Measurements from ENCODE around the gene STRN4. TPM values are rescaled to one million over a fixed set of nuclear protein-coding genes. Genes with fewer than 3 reads are reported as not detected.
A peak's percentile ranks its signal among the peaks of the same experiment; 100 is the strongest.

Gene STRN4
- polyA plus RNA-seq, 1 of the 3 experiments (the other 2 are of a cell fraction) = 92.8 TPM

DNA sequence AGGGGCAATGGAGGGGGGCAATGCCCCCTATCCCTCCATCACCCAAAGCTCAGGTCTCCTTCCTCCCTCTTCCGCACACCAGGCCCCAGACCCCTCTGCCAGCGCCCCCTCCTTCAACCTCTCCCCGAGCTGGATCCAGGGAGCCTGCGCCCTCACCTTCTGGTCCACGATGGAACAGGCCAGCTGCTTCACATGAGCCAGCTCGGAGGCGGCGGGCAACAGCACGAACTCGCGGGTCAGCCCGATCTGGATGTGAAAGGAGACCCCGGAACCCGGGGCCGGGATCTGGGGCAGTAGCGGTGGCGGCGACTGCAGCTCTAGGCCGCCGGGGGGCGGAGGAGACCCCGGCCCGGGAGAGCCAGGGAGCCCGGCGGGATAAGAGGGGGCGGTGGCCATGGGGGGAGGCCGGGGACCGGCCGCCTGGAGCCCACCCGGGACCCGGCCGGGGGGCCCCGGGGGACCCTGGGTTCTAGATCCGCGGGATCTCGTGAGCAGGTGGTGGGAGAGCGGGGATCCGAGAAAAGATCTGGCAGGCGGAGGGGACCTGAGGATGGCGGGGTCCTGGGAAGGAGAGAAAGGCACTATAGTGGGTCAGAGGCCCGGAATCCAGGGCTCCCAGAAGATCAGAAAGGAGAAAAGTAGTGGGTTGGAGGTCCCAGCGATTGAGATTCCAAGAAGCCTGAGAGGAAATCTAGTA, 30.1 kb downstream of the STRN4 start:
- ChIA-PET POLR2A (interaction anchor here (0.8 to 1.2 kb wide), 3 partner anchors 29 to 104 kb away, joined by 3 to 4 read pairs (median 3); no protein-coding TSS in a partner anchor), CTCF (interaction anchor here (0.7 to 8.4 kb wide), 8 partner anchors 12 to 125 kb away, joined by 3 to 58 read pairs (median 9); no protein-coding TSS in a partner anchor)
- Histone ChIP-seq H3K4me2 (peak overlapping the region; percentile 91), H3K9ac (peak overlapping the region; percentile 88), H3K27me3 (ENCODE audit: insufficient read depth) (no peaks in the 10 kb centered on the region), H3K27ac (ENCODE audit: low read depth in 2 of 2, low read length in 1 of 2) (peak overlapping the region; percentile 79 to 91), H3K9me2 (no peaks in the 10 kb centered on the region), H3K4me3 (ENCODE audit: low read depth in 2 of 2, low read length in 1 of 2) (peak overlapping the region; percentile 85 to 88), H3K79me2 (ENCODE audit: insufficient read depth) (peaks cover 48% of the 10 kb centered on the region), H3K9me3 (no peaks in the 10 kb centered on the region), H3K4me1 (ENCODE audit: control insufficient read depth in 1 of 2, insufficient read depth in 2 of 2, low read depth in 1 of 2, low read length in 1 of 2) (peaks cover 0 to 19% of the 10 kb centered on the region in 2 experiments; a peak in 2 of 4 replicates), H4K20me1 (ENCODE audit: insufficient read depth) (no peaks in the 10 kb centered on the region), H2AFZ (ENCODE audit: low read depth) (peak overlapping the region; percentile 51; the same call in 1 of the 2 replicates), H3K36me3 (replicated peaks in 1 of 2; ENCODE audit: control insufficient read depth in 1 of 2, insufficient read depth in 2 of 2, low read length in 1 of 2) (peaks cover 0 to 24% of the 10 kb centered on the region in 2 experiments), H3F3A (replicated peaks; ENCODE audit: insufficient read depth) (peaks cover 22% of the 10 kb centered on the region)
- TF ChIP-seq MXI1 (IDR thresholded peaks at IDR 0.05; ENCODE audit: low read depth, low read length) (0 out of 2 replicates have a peak, but pooled peaks have one; percentile 33), GATA2 (CRISPR knock-in tag; IDR thresholded peaks at IDR 0.05) (no peak), FOXM1 (IDR thresholded peaks at IDR 0.05; ENCODE audit: low read depth) (no peak), EZH2phosphoT487 (IDR thresholded peaks at IDR 0.05; ENCODE audit: borderline replicate concordance, low read depth) (no peak), RFX5 (IDR thresholded peaks at IDR 0.05; ENCODE audit: low read length) (no peak), TEAD4 (IDR thresholded peaks at IDR 0.05; ENCODE audit: borderline replicate concordance, insufficient read depth) (no peak), FOSL2 (IDR thresholded peaks at IDR 0.05; ENCODE audit: borderline replicate concordance, low read depth) (no peak), FOXJ3 (CRISPR knock-in tag; IDR thresholded peaks at IDR 0.05) (no peak), NRF1 (IDR thresholded peaks at IDR 0.05; ENCODE audit: low read depth, low read length) (no peak)
- TF ChIP-seq, protein P1, sequence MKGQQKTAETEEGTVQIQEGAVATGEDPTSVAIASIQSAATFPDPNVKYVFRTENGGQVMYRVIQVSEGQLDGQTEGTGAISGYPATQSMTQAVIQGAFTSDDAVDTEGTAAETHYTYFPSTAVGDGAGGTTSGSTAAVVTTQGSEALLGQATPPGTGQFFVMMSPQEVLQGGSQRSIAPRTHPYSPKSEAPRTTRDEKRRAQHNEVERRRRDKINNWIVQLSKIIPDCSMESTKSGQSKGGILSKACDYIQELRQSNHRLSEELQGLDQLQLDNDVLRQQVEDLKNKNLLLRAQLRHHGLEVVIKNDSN (IDR thresholded peaks at IDR 0.05; ENCODE audit: borderline replicate concordance, low read depth) = no peak
- TF ChIP-seq, protein P2, sequence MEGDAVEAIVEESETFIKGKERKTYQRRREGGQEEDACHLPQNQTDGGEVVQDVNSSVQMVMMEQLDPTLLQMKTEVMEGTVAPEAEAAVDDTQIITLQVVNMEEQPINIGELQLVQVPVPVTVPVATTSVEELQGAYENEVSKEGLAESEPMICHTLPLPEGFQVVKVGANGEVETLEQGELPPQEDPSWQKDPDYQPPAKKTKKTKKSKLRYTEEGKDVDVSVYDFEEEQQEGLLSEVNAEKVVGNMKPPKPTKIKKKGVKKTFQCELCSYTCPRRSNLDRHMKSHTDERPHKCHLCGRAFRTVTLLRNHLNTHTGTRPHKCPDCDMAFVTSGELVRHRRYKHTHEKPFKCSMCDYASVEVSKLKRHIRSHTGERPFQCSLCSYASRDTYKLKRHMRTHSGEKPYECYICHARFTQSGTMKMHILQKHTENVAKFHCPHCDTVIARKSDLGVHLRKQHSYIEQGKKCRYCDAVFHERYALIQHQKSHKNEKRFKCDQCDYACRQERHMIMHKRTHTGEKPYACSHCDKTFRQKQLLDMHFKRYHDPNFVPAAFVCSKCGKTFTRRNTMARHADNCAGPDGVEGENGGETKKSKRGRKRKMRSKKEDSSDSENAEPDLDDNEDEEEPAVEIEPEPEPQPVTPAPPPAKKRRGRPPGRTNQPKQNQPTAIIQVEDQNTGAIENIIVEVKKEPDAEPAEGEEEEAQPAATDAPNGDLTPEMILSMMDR (IDR thresholded peaks at IDR 0.05) = peak; percentile 22; the same call in 1 of the 2 replicates
- 3% methylated on average over 29 of the region's 42 CpGs for WGBS (ENCODE audit: low lambda C conversion rate)
- DNase-seq = peak; percentile 82

DNA sequence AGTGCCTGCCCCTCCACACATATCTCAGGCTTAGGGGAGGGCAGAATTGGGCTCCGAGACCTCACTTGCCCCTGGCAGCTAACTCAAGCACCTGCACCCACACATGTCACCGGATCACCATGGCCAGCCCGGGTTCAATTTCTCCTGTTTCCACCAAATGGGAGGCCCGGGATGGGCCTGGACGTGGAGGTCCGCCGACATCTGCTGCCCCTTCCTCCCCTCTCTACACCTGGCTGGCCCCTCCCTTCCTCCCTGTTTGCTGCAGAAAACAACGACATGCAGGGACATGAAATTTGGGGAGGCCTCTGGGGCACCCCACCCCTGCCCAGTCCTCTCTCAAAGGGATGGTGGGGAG, 30.7 kb downstream of the STRN4 start:
- H2AFZ ChIP-seq (ENCODE audit: low read depth) = no peak overlapping the region; the same call in 1 of the 2 replicates
- CTCF ChIA-PET = interaction anchor here (0.7 to 8.4 kb wide), 8 partner anchors 12 to 125 kb away, joined by 3 to 58 read pairs (median 9); no protein-coding TSS in a partner anchor
- TF ChIP-seq RFX5 (IDR thresholded peaks at IDR 0.05; ENCODE audit: low read length) = no peak
- TF ChIP-seq, protein P3, sequence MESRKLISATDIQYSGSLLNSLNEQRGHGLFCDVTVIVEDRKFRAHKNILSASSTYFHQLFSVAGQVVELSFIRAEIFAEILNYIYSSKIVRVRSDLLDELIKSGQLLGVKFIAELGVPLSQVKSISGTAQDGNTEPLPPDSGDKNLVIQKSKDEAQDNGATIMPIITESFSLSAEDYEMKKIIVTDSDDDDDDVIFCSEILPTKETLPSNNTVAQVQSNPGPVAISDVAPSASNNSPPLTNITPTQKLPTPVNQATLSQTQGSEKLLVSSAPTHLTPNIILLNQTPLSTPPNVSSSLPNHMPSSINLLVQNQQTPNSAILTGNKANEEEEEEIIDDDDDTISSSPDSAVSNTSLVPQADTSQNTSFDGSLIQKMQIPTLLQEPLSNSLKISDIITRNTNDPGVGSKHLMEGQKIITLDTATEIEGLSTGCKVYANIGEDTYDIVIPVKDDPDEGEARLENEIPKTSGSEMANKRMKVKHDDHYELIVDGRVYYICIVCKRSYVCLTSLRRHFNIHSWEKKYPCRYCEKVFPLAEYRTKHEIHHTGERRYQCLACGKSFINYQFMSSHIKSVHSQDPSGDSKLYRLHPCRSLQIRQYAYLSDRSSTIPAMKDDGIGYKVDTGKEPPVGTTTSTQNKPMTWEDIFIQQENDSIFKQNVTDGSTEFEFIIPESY (IDR thresholded peaks at IDR 0.05; ENCODE audit: borderline replicate concordance, low read depth) = no peak
- TF ChIP-seq, protein P2 (IDR thresholded peaks at IDR 0.05) = no peak
- TF ChIP-seq GATA2 (CRISPR knock-in tag; IDR thresholded peaks at IDR 0.05) = no peak
- TF ChIP-seq FOSL2 (IDR thresholded peaks at IDR 0.05; ENCODE audit: borderline replicate concordance, low read depth) = no peak
- TF ChIP-seq NFIC (IDR thresholded peaks at IDR 0.05; ENCODE audit: borderline replicate concordance) = no peak
- TF ChIP-seq ELF1 (IDR thresholded peaks at IDR 0.05) = no peak
- TF ChIP-seq, protein P4, sequence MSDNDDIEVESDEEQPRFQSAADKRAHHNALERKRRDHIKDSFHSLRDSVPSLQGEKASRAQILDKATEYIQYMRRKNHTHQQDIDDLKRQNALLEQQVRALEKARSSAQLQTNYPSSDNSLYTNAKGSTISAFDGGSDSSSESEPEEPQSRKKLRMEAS (IDR thresholded peaks at IDR 0.05; ENCODE audit: low read depth) = no peak

More for the DNA sequence above, 30.7 kb downstream of the STRN4 start:
- peak overlapping the region; percentile 88 for H3K9ac ChIP-seq
- no peak for DNase-seq
- H3K9me3 ChIP-seq = no peaks in the 10 kb centered on the region
- peaks cover 22% of the 10 kb centered on the region for H3F3A ChIP-seq (replicated peaks; ENCODE audit: insufficient read depth)
- peak overlapping the region; percentile 85 to 88 for H3K4me3 ChIP-seq (ENCODE audit: low read depth in 2 of 2, low read length in 1 of 2)
- H4K20me1 ChIP-seq (ENCODE audit: insufficient read depth) = no peaks in the 10 kb centered on the region
- H3K9me2 ChIP-seq = no peaks in the 10 kb centered on the region
- peaks cover 0 to 19% of the 10 kb centered on the region in 2 experiments; a peak in 2 of 4 replicates for H3K4me1 ChIP-seq (ENCODE audit: control insufficient read depth in 1 of 2, insufficient read depth in 2 of 2, low read depth in 1 of 2, low read length in 1 of 2)
- H3K27me3 ChIP-seq (ENCODE audit: insufficient read depth) = no peaks in the 10 kb centered on the region
- H3K79me2 ChIP-seq (ENCODE audit: insufficient read depth) = peaks cover 50% of the 10 kb centered on the region
- POLR2A ChIA-PET = interaction anchor here (0.8 to 1.2 kb wide), 3 partner anchors 30 to 104 kb away, joined by 3 to 4 read pairs (median 3); no protein-coding TSS in a partner anchor
- WGBS (ENCODE audit: low lambda C conversion rate) = 22% methylated on average over 8 of the region's 8 CpGs
- H3K4me2 ChIP-seq = peak overlapping the region; percentile 91
- H3K27ac ChIP-seq (ENCODE audit: low read depth in 2 of 2, low read length in 1 of 2) = peak overlapping the region; percentile 79 to 91
- H3K36me3 ChIP-seq (replicated peaks in 1 of 2; ENCODE audit: control insufficient read depth in 1 of 2, insufficient read depth in 2 of 2, low read length in 1 of 2) = peaks cover 0 to 19% of the 10 kb centered on the region in 2 experiments
